H1 (cell line): ENCODE results near the gene CAMK2N2. TPM values are rescaled to one million over a fixed set of nuclear protein-coding genes. Genes with fewer than 3 reads are reported as not detected.

Source experiments
- CTCF ChIA-PET: fragments of 300-600 bp; sonication (Branson Sonifier 250); formaldehyde crosslinking; loops from one replicate; lab custom pipeline; 2021; ENCODE audit not compliant: partially characterized antibody; lab: Charles Lee
- POLR2A ChIA-PET: fragments of 300-600 bp; sonication (Branson Sonifier 250); formaldehyde crosslinking; loops from one replicate; lab custom pipeline; 2021; ENCODE audit warnings: inconsistent platforms; ENCODE audit not compliant: partially characterized antibody; lab: Charles Lee
- DNase-seq, 2 experiments: peaks; one replicate each; pipeline versions ENCODE4 v3.0.0 to v3.0.0-alpha.2; 2010 to 2022; ENCODE audit warnings: low spot score in 2 of 2, low read depth in 1 of 2, mixed read lengths in 1 of 2
- FAIRE-seq: peaks from 2 replicates; lab custom pipeline; 2011; peaks lifted over from hg19 to GRCh38; lab: Jason Lieb, UNC
- H2AFZ ChIP-seq: 2 replicates; pipeline ENCODE4 v1.8.1; 2012; ENCODE audit warnings: low read length, inconsistent platforms
- H2AK5ac ChIP-seq: 2 replicates; pipeline ENCODE4 v1.6.1; 2013; ENCODE audit warnings: low read depth, low read length
- H2BK120ac ChIP-seq: replicated peaks from 2 replicates; pipeline ENCODE3; 2013; ENCODE audit warnings: low read depth, low read length, inconsistent platforms
- H2BK12ac ChIP-seq: 2 replicates; pipeline ENCODE4 v1.6.1; 2013; ENCODE audit warnings: low read depth, low read length
- H2BK15ac ChIP-seq: 2 replicates; pipeline ENCODE4 v1.6.1; 2013; ENCODE audit warnings: low read length
- H2BK20ac ChIP-seq: 2 replicates; pipeline ENCODE4 v1.6.1; 2013; ENCODE audit warnings: low read length
- H2BK5ac ChIP-seq: 2 replicates; pipeline ENCODE4 v1.6.1; 2013; ENCODE audit warnings: low read depth, low read length
- H3K14ac ChIP-seq: 2 replicates; pipeline ENCODE4 v1.6.1; 2013; ENCODE audit warnings: inconsistent platforms; ENCODE audit not compliant: insufficient read length
- H3K18ac ChIP-seq: 2 replicates; pipeline ENCODE4 v1.6.1; 2013; ENCODE audit warnings: low read length; ENCODE audit errors: extremely low read depth
- H3K23ac ChIP-seq: 2 replicates; pipeline ENCODE4 v1.6.1; 2013; ENCODE audit warnings: inconsistent platforms; ENCODE audit not compliant: insufficient read length
- H3K23me2 ChIP-seq: 2 replicates; pipeline ENCODE4 v1.6.1; 2013; ENCODE audit warnings: low read depth, low read length
- H3K27ac ChIP-seq: 2 replicates; pipeline ENCODE4 v1.6.1; 2011; ENCODE audit warnings: low read depth, low read length, inconsistent platforms
- H3K27me3 ChIP-seq, 4 experiments: replicated peaks in 1 of 4; 1 replicate in 1 of 4; 2 replicates in 3 of 4; pipeline versions ENCODE4 v1.6.1 to v1.8.1; 2011 to 2013; ENCODE audit warnings: low read length in 3 of 4, mild to moderate bottlenecking in 3 of 4, inconsistent platforms in 2 of 4, mixed read lengths in 2 of 4, moderate library complexity in 1 of 4; ENCODE audit not compliant: control insufficient read depth in 3 of 4, insufficient read depth in 3 of 4; ENCODE audit errors: extremely low read depth in 1 of 4
- H3K36me3 ChIP-seq, 4 experiments: 2 replicates each; pipeline versions ENCODE4 v1.6.1 to v1.8.1; 2011 to 2013; ENCODE audit warnings: mild to moderate bottlenecking in 4 of 4, low read length in 3 of 4, moderate library complexity in 2 of 4, control low read depth in 1 of 4, inconsistent platforms in 1 of 4; ENCODE audit not compliant: insufficient read depth in 4 of 4, control insufficient read depth in 2 of 4
- H3K4ac ChIP-seq: replicated peaks from 2 replicates; pipeline ENCODE3; 2013; ENCODE audit warnings: low read length, low read depth, mixed read lengths, inconsistent platforms; ENCODE audit not compliant: insufficient read length
- H3K4me1 ChIP-seq, 4 experiments: replicated peaks in 1 of 4; 1 replicate in 1 of 4; 2 replicates in 3 of 4; pipeline versions ENCODE4 v1.6.1 to v1.8.1; 2011 to 2013; ENCODE audit warnings: low read length in 3 of 4, inconsistent platforms in 2 of 4, mixed read lengths in 1 of 4; ENCODE audit not compliant: insufficient read depth in 4 of 4, control insufficient read depth in 3 of 4
- H3K4me2 ChIP-seq, 2 experiments: 2 replicates each; pipeline versions ENCODE4 v1.6.1 to v1.8.1; 2011 to 2013; ENCODE audit warnings: low read depth in 2 of 2, low read length in 2 of 2, control low read depth in 1 of 2, inconsistent platforms in 1 of 2, mild to moderate bottlenecking in 1 of 2; ENCODE audit not compliant: insufficient read depth in 1 of 2
- H3K4me3 ChIP-seq, 4 experiments: fragments of 200-600, 300-600 bp in 1 of 4; sonication (generic), shearing (Covaris generic), sonication (Bioruptor Twin) in 1 of 4; 2 replicates each; pipeline versions ENCODE4 v1.5.1 to v1.8.1; 2011 to 2016; ENCODE audit warnings: low read length in 4 of 4, low read depth in 3 of 4, control low read depth in 2 of 4, inconsistent platforms in 2 of 4, mild to moderate bottlenecking in 2 of 4, mixed read lengths in 1 of 4, moderate library complexity in 1 of 4; ENCODE audit not compliant: insufficient read depth in 2 of 4; ENCODE audit errors: extremely low read depth in 1 of 4
- H3K56ac ChIP-seq: replicated peaks from 2 replicates; pipeline ENCODE3; 2013; ENCODE audit warnings: low read depth, mild to moderate bottlenecking, mixed read lengths, low read length, inconsistent platforms; ENCODE audit not compliant: insufficient read length
- H3K79me1 ChIP-seq: 2 replicates; pipeline ENCODE4 v1.6.1; 2013; ENCODE audit warnings: low read depth, low read length, control low read depth
- H3K79me2 ChIP-seq, 2 experiments: 2 replicates each; pipeline versions ENCODE4 v1.6.1 to v1.8.1; 2012 to 2013; ENCODE audit warnings: low read length in 2 of 2, mild to moderate bottlenecking in 2 of 2, inconsistent platforms in 1 of 2; ENCODE audit not compliant: insufficient read depth in 2 of 2, control insufficient read depth in 1 of 2
- H3K9ac ChIP-seq, 4 experiments: replicated peaks in 1 of 4; 1 replicate in 1 of 4; 2 replicates in 3 of 4; pipeline versions ENCODE4 v1.6.1 to v1.8.1; 2011 to 2013; ENCODE audit warnings: low read depth in 3 of 4, low read length in 3 of 4, control low read depth in 2 of 4, mild to moderate bottlenecking in 2 of 4, moderate library complexity in 2 of 4, inconsistent platforms in 1 of 4; ENCODE audit errors: extremely low read depth in 1 of 4
- H3K9me3 ChIP-seq, 2 experiments: 2 replicates each; pipeline versions ENCODE4 v1.6.1 to v1.8.1; 2012 to 2013; ENCODE audit warnings: mild to moderate bottlenecking in 2 of 2, moderate library complexity in 2 of 2, control low read depth in 1 of 2, inconsistent platforms in 1 of 2, low read depth in 1 of 2, low read length in 1 of 2, mixed read lengths in 1 of 2; ENCODE audit not compliant: insufficient read depth in 2 of 2
- H4K20me1 ChIP-seq, 2 experiments: replicated peaks in 1 of 2; 2 replicates each; pipeline versions ENCODE3 to v1.8.1; 2011 to 2013; ENCODE audit warnings: inconsistent platforms in 2 of 2, low read length in 2 of 2, mild to moderate bottlenecking in 1 of 2; ENCODE audit not compliant: insufficient read depth in 2 of 2, control insufficient read depth in 1 of 2
- H4K5ac ChIP-seq: 2 replicates; pipeline ENCODE4 v1.6.1; 2013; ENCODE audit warnings: low read length, low read depth, mixed read lengths, inconsistent platforms; ENCODE audit not compliant: insufficient read length
- H4K8ac ChIP-seq: 2 replicates; pipeline ENCODE4 v1.8.0; 2013; ENCODE audit warnings: mild to moderate bottlenecking, moderate library complexity, low read length, inconsistent platforms; ENCODE audit not compliant: insufficient read depth; ENCODE audit errors: extremely low read depth
- H4K91ac ChIP-seq: replicated peaks from 2 replicates; pipeline ENCODE3; 2013; ENCODE audit warnings: low read length, mixed read lengths, inconsistent platforms; ENCODE audit not compliant: insufficient read length
- BCL11A ChIP-seq, 2 experiments: IDR thresholded peaks; one replicate each; pipeline ENCODE4 v1.6.1; 2011; ENCODE audit warnings: low read depth in 2 of 2, low read length in 2 of 2, mild to moderate bottlenecking in 2 of 2
- EZH2 ChIP-seq: fragments of 200-600 bp; sonication (generic); IDR thresholded peaks from 2 replicates; pipeline ENCODE4 v1.7.1; 2012; ENCODE audit warnings: low read depth, mild to moderate bottlenecking, moderate library complexity, low read length, inconsistent platforms; ENCODE audit not compliant: severe bottlenecking
- KDM1A ChIP-seq: fragments of 200-600, 300-600 bp; sonication (generic); IDR thresholded peaks from 2 replicates; pipeline ENCODE4 v1.7.1; 2016; ENCODE audit warnings: mild to moderate bottlenecking, low read length, borderline replicate concordance
- MAFK ChIP-seq: IDR thresholded peaks from 2 replicates; pipeline ENCODE4 v1.6.1; 2012; ENCODE audit warnings: low read depth, mild to moderate bottlenecking, improper control_type of control experiment, low read length
- RNF2 ChIP-seq: fragments of 200-900, 300-1000 bp; sonication (generic); IDR thresholded peaks from 2 replicates; pipeline ENCODE4 v1.7.1; 2016; ENCODE audit warnings: borderline replicate concordance, low read depth, mild to moderate bottlenecking, antibody characterized with exemption, low read length; ENCODE audit not compliant: poor library complexity, severe bottlenecking; ENCODE audit errors: missing control alignments
- SP4 ChIP-seq: IDR thresholded peaks from 2 replicates; pipeline ENCODE4 v1.6.1; 2012; ENCODE audit warnings: low read length, inconsistent platforms
- WGBS, 2 experiments: shearing (Covaris generic) in 1 of 2; methylation state at CpG; one replicate each; pipeline versions ENCODE4 v1.1.6 to v1.1.7; 2013 to 2015; ENCODE audit warnings: low lambda C conversion rate in 2 of 2, mixed read lengths in 2 of 2, inconsistent platforms in 1 of 2, low coverage in 1 of 2, missing lambda C conversion rate in 1 of 2; ENCODE audit not compliant: insufficient replicate concordance in 2 of 2, insufficient coverage in 1 of 2, insufficient read length in 1 of 2; ENCODE audit errors: extremely low coverage in 1 of 2, missing lambda C conversion rate in 1 of 2; 5-methylcytosine and 5-hydroxymethylcytosine counted together
- polyA plus RNA-seq, 7 experiments: library from polyadenylated mRNA; depleted of rRNA in 3 of 7; stranded (reverse) in 5 of 7; unstranded in 2 of 7; fragments of >200 nt in 5 of 7; fragments of 200-250 nt in 2 of 7; gene quantifications; 1 replicate in 5 of 7; 2 replicates in 1 of 7; 4 replicates in 1 of 7; pipeline versions ENCODE4 v1.2.1 to v1.2.3, GENCODE V29; 2011 to 2013; ENCODE audit warnings: missing spikeins in 2 of 7, mixed read lengths in 2 of 7
- total RNA-seq: library from RNA; stranded (reverse); fragmentation: NEBNext Ultra II Directional; extraction: Animal tissue kit (Norgen Biotek cat#: 25700); gene quantifications from 2 replicates; pipeline ENCODE4 v1.2.1, GENCODE V29; 2021

Gene CAMK2N2
- total and polyA plus RNA-seq, 2 of the 8 experiments (the other 6 are each of a cell fraction or from before 2014, with no cell fraction given) = 4.0 to 17.7 TPM

DNA sequence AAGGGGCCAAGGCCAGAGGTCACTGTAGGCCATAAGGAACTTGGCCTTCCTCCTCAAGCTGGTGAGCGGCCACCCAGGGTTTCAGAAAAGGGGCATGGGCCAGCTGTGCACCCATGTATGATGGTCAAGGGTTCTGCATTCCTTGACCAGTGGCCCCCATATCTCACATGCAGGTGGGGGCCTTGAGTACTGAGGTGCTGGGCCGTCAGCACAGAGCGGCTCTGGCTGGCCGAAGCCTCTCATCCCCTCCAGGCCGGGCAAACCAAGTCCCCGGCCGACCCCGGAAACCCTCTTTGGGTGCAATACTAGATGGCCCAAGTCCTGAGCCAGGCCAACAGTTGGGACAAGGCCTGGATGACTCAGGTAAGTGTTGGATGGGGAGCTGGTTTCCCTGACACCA is 22.1 kb downstream of the CAMK2N2 start:
- 92% methylated on average over 8 of the region's 8 CpGs; no CpG with 5 or more reads in 1 of the 2 experiments for WGBS, 2 experiments
- H3K27ac ChIP-seq = no peak overlapping the region
- no peaks in the 10 kb centered on the region for H3K79me1 ChIP-seq
- no peak overlapping the region for H3K23ac ChIP-seq
- no peak overlapping the region for H2BK120ac ChIP-seq
- H3K27me3 ChIP-seq = no peaks in the 10 kb centered on the region; a peak in 2 of 7 replicates
- no peak overlapping the region for H2BK5ac ChIP-seq
- H3K56ac ChIP-seq = no peak overlapping the region
- no peak overlapping the region for H2BK12ac ChIP-seq
- FAIRE-seq (no peak), DNase-seq (no peak)
- no peaks in the 10 kb centered on the region for H3K79me2 ChIP-seq
- CTCF ChIA-PET = interaction anchor here (1.3 to 8.9 kb wide), 7 partner anchors 11 to 94 kb away, joined by 7 to 183 read pairs (median 13); partner anchors contain the start of genes EEF1AKMT4 and VWA5B2
- H3K14ac ChIP-seq = no peak overlapping the region
- H2AK5ac ChIP-seq = no peak overlapping the region
- H2BK20ac ChIP-seq = no peak overlapping the region
- no peak overlapping the region for H3K4me3 ChIP-seq
- H3K18ac ChIP-seq = no peak overlapping the region
- no peak overlapping the region for H4K5ac ChIP-seq
- H4K8ac ChIP-seq = no peak overlapping the region
- H3K9ac ChIP-seq = no peak overlapping the region
- H3K4ac ChIP-seq = no peak overlapping the region
- peaks cover 0 to 5% (median 1%) of the 10 kb centered on the region in 4 experiments; a peak in 4 of 7 replicates for H3K4me1 ChIP-seq
- H2BK15ac ChIP-seq = no peak overlapping the region
- no peaks in the 10 kb centered on the region for H3K9me3 ChIP-seq
- H4K20me1 ChIP-seq = peaks cover 8 to 16% of the 10 kb centered on the region in 2 experiments
- no peaks in the 10 kb centered on the region; the same call in 1 of the 2 replicates for H3K23me2 ChIP-seq
- POLR2A ChIA-PET = interaction anchor here (0.9 to 3.4 kb wide), 5 partner anchors 7 to 23 kb away, joined by 3 to 13 read pairs (median 10); partner anchors contain the start of genes CAMK2N2, EEF1AKMT4 and VWA5B2
- no peak overlapping the region for H4K91ac ChIP-seq
- H3K36me3 ChIP-seq = peaks cover 5 to 19% (median 11%) of the 10 kb centered on the region in 4 experiments; a peak in 6 of 8 replicates
- no peak overlapping the region for H3K4me2 ChIP-seq
- H2AFZ ChIP-seq = no peak overlapping the region
- TF ChIP-seq SP4 (no peak), RNF2 (no peak), BCL11A (IDR thresholded peaks at IDR 0.05; ENCODE audit: low read depth in 2 of 2, low read length in 2 of 2) (no peak), EZH2 (no peak), KDM1A (no peak), MAFK (no peak)
